Measurements from ENCODE around the gene TAP1. TPM values are rescaled to one million over a fixed set of nuclear protein-coding genes. Genes with fewer than 3 reads are reported as not detected.
A peak's percentile ranks its signal among the peaks of the same experiment; 100 is the strongest.

Gene TAP1
- total and polyA plus RNA-seq, 10 of the 15 experiments (the other 5 are each of a cell fraction or from before 2014, with no cell fraction given) = 33.4 to 249 (median 169) TPM

GRCh38 chr6:32843979-32844838 lies 9.3 kb downstream of the TAP1 start, which contains the start of gene PSMB8 (continued):
- no peak for TF ChIP-seq BCLAF1 (IDR thresholded peaks at IDR 0.05)
- TF ChIP-seq NFYB (IDR thresholded peaks at IDR 0.05; ENCODE audit: insufficient read depth, low read depth, low read length) = peak; percentile 70; the same call in 1 of the 2 replicates
- no peak for TF ChIP-seq ATF3 (IDR thresholded peaks at IDR 0.05; ENCODE audit: borderline replicate concordance, extremely low read depth, low read depth, low read length)
- TF ChIP-seq NFYA (IDR thresholded peaks at IDR 0.05; ENCODE audit: borderline replicate concordance, low read depth, low read length) = no peak
- TF ChIP-seq RAD51 (IDR thresholded peaks at IDR 0.05) = peak; percentile 54; the same call in 1 of the 2 replicates
- peak; percentile 73 for TF ChIP-seq BACH1 (IDR thresholded peaks at IDR 0.05; ENCODE audit: borderline replicate concordance)
- no peak for TF ChIP-seq CEBPZ (IDR thresholded peaks at IDR 0.05; ENCODE audit: low read depth, low read length)
- TF ChIP-seq FOXM1 (IDR thresholded peaks at IDR 0.05; ENCODE audit: low read depth, low read length) = no peak
- peak; percentile 19 for TF ChIP-seq SKIL (IDR thresholded peaks at IDR 0.05; ENCODE audit: low read depth, poor library complexity, severe bottlenecking)
- TF ChIP-seq NR2F1 (conservative IDR thresholded peaks at IDR 0.05) = peak; percentile 72; the same call in 1 of the 2 replicates
- TF ChIP-seq ZBED1 (IDR thresholded peaks at IDR 0.05; ENCODE audit: borderline replicate concordance) = peak; percentile 95
- TF ChIP-seq FOXK2 (IDR thresholded peaks at IDR 0.05) = no peak
- 0 out of 2 replicates have a peak, but pooled peaks have one; percentile 72 for TF ChIP-seq RELB (IDR thresholded peaks at IDR 0.05; ENCODE audit: low read depth)
- peak; percentile 90 for TF ChIP-seq YY1 (IDR thresholded peaks at IDR 0.05; ENCODE audit: low read depth, low read length)
- peak; percentile 94 for TF ChIP-seq IKZF1 (conservative IDR thresholded peaks at IDR 0.05)
- TF ChIP-seq EGR1 (IDR thresholded peaks at IDR 0.05; ENCODE audit: borderline replicate concordance in 1 of 2, low read depth in 2 of 2, low read length in 2 of 2) = peak in 1 of 2 experiments; percentile 53; a peak in 1 of 3 replicates
